OCI-M1 (cell line): ENCODE measurements around the gene RBP3.

Experiments used
- DNase-seq: peaks from one replicate; lab custom pipeline; 2025; lab: John Stamatoyannopoulos, UW

The RBP3 gene

GRCh38 chr10:47401210-47401609, 53.0 kb downstream of the RBP3 start:
- no peak for DNase-seq

GRCh38 chr10:47401874-47402640, 53.9 kb downstream of the RBP3 start:
- no peak for DNase-seq

- DNase-seq: no peak
These were observed 54.6 kb downstream of the RBP3 start for GRCh38 chr10:47402641-47403301.

DNA sequence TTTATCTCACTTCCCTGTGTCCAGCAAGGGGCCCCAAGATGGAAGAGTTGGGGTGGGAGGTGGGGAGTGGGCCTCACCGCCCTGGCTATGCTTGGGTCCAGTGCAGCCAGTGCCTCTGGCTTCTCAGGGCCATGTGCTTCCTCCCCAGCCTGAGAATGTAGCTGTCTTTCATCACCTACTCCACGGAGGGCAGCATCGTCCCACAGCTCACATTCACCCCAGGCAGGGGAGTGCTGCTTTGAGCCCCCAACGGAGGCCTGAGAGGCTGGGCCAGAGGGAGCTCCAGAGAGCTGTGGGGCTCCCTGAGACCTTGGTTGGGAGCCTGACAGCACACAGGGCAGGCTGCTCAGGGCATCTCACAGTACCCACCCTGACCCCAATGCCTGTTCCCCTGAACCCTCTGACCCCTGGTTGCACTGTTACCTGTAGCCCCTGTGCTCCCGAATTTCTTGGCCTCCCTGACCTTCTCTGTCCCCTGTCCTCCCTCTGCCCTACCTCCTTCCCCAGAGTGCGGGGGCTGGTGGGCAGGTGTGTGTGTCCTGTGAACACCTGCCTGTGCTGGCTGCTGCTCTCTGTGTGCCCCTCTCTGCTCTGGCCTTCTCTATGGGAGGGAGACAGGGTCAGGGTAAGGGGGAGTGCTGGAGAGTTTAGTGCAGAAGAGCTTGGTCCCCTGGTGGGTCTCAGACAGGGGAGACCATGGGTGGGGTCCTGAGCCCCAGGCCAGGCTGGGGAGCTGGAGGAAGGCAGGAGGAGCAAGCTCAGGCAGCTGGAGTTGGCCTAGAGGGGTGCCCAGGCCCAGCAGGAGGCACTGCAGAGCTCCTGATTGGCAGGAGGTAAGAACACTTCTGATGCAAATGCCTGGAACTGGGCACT, 55.5 kb downstream of the RBP3 start:
- no peak for DNase-seq

- no peak for DNase-seq
These were observed 56.3 kb downstream of the RBP3 start for GRCh38 chr10:47404446-47404845.

DNA sequence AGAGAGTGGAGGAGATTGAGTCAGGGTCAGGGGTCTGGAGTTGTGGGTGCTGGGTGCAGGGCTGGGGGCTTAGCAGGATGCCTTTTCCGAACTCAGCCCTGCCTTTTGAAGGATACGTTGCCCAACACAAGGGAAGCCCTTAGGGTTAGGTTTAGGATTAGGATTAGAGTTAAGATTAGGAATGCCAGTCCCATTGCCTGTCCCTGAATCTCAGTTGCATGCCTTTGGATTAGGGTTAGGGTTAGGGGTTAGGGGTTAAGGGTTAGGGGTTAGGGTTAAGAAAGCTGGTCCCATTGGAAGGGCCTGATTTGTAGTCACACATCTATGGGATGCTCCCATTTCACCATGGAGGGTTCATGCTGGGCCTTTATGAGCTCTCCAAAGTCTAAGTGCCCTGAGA, 56.8 kb downstream of the RBP3 start:
- DNase-seq: no peak

DNA sequence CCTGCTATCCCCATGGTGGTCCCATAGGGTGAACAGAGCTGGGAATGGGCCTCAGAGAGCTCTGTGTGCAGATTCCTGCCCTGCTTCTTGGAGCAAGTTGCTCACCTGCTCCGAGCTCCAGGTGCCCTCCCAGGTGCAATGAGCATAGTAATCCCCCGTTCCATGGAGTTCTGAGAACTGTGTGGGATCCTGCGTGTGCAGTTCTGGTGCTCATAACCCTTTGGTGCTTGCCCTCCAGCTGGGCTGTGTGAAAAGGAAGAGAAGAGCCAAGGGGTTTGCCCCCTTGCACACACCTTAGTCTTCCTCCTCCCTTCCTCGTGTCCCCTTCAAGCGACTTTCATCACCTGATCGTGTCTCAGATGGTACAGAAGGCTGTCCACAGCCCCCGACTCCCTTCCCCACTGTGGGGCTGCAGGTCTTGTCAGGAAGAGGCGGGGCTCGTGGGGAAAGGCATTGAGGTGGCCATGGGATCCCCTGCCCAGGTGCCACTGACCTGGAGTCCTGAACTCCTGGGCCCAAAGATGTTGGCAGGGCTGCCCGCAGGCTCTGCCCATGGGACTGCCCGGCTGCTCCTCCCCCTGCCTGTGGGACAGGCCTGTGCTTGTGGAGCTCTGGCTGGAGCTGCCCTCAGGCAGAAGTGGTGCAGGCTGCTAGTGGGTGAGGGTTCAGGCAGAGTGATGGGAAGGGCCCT, 57.8 kb downstream of the RBP3 start:
- DNase-seq: no peak

- no peak for DNase-seq
These were observed 58.3 kb downstream of the RBP3 start for GRCh38 chr10:47406548-47406869.

- peak; percentile 20 for DNase-seq
These were observed 58.9 kb downstream of the RBP3 start for GRCh38 chr10:47406870-47407691.
